IPS DF 19.7 (cell line): ENCODE results near the gene BCAS3.
"Not testable (repeated sequence)": the region's sequence is repeated elsewhere in the genome, so short reads cannot be mapped to it uniquely, and the experiment has no call there.

ENCODE experiments used
- DNase-seq: peaks from one replicate; pipeline ENCODE4 v3.0.0-alpha.2; 2013; ENCODE audit warnings: low read depth, low spot score

BCAS3 gene

GRCh38 chr17:60745544-60745943 is 67.9 kb downstream of the BCAS3 start:
- DNase-seq = no peak

- peak; percentile 28 for DNase-seq
These were observed 69.6 kb downstream of the BCAS3 start for GRCh38 chr17:60747069-60747808.

GRCh38 chr17:60748204-60748603 is 70.6 kb downstream of the BCAS3 start:
- no peak for DNase-seq

- no peak for DNase-seq
These were observed 71.4 kb downstream of the BCAS3 start for GRCh38 chr17:60749050-60749449.

GRCh38 chr17:60749708-60750107 is 72.1 kb downstream of the BCAS3 start:
- no peak for DNase-seq

DNA sequence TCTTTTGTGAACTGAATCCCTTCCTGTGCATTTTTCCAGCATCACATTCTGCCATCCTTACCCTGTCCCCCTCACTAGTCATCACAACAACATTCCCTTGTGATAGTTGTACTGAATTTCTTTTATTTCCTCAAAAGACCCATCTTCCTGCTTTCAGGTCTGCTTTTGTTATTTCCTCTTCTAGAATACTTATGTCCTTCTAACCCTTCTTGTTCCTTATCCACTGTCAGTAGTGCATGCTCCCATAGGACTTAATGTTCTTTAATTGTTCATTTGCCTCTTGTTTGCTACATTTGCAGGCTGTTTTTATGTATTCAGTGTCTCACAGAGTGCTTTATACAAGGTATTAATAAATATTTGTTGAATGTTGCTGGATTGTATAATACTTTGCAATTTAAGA is 73.0 kb downstream of the BCAS3 start:
- DNase-seq = no peak

DNA sequence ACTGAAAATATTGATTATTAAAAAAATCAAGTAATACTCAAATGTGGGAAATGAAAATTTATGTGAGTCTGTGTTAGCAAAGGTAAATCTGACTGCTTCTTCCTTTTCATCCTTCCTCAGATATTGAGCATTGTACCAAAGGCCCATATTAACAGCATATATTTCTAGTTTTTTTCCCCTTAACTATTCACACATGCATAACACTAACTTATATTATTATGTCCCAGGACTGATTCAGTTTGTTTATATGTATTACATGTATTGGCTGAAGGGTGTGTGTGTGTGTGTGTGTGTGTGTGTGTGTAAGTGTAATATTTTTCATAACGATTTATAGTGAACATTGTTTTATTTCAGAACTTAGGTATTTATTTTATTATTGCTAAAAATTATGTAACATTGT is 74.2 kb downstream of the BCAS3 start:
- DNase-seq = no peak

GRCh38 chr17:60752873-60753577 is 75.4 kb downstream of the BCAS3 start:
- no peak for DNase-seq

- DNase-seq = no peak
These were observed 76.5 kb downstream of the BCAS3 start for GRCh38 chr17:60754057-60754604.

- not testable (repeated sequence) for DNase-seq
These were observed 79.1 kb downstream of the BCAS3 start for GRCh38 chr17:60756798-60757197.

DNA sequence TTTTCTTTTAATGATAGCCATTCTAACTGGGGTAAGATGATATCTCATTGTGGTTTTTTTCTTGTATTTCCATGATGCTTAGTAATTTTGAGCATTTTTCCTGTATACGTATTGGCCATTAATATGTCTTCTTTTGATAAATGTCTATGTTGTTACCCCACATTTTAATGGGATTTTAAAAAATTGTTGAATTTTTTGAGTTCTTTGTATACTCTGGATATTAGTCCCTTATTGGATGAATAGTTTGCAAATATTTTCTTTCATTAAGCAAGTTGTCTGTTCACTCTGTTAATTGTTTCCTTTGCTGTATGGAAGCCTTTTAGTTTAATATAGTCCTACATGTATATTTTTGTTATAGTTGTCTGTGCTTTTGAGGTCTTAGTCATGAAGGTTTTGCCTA is 79.8 kb downstream of the BCAS3 start:
- DNase-seq = no peak

DNA sequence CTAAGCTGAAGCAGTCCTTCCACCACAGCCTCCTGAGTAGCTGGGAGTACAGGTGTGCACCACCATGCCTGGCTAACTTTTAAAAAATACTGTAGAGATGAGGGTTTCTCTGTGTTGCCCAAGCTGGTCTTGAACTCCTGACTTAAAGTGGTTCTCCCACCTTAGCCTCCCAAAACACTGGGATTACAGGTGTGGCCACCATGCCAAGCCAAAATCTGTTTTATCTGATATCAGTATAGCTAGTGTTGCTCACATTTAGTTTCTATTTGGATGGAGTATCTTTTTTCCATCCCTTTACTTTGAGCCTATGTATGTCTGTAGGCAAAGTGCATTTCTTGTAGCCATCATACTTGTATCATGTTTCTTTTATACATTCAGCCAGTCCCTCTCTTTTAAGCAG is 82.1 kb downstream of the BCAS3 start:
- no peak for DNase-seq

- DNase-seq = not testable (repeated sequence)
These were observed 83.7 kb downstream of the BCAS3 start for GRCh38 chr17:60761301-60761700.

- DNase-seq = no peak
These were observed 89.1 kb downstream of the BCAS3 start for GRCh38 chr17:60766778-60767190.

DNA sequence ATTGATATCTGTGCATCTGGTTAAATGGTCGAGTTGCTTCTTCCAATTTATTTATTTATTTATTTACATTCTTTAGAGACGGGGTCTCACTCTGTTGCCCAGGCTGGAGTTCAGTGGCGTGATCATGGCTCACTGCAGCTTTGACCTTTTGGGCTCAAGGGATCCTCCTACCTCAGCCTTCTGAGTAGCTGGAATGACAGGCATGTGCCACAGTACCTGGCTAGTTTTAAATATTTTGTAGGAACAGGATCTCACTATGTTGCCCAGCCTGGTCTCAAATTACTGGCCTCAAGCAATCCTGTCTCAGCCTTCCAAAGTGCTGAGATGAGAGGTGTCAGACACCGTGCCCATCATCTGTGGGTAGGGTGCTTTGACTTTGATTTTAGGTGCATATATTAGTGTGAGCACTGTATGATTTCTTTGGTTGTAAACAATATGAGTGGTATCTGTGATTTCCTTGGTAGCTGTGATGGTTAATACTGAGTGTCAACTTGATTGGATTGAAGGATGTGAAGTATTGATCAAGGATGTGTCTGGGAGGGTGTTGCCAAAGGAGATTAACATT is 90.2 kb downstream of the BCAS3 start:
- no peak for DNase-seq

- DNase-seq = no peak
These were observed 91.7 kb downstream of the BCAS3 start for GRCh38 chr17:60769327-60769726.

GRCh38 chr17:60770946-60771422 is 93.3 kb downstream of the BCAS3 start:
- no peak for DNase-seq

- DNase-seq = not testable (repeated sequence)
These were observed 94.0 kb downstream of the BCAS3 start for GRCh38 chr17:60771621-60772020.

DNA sequence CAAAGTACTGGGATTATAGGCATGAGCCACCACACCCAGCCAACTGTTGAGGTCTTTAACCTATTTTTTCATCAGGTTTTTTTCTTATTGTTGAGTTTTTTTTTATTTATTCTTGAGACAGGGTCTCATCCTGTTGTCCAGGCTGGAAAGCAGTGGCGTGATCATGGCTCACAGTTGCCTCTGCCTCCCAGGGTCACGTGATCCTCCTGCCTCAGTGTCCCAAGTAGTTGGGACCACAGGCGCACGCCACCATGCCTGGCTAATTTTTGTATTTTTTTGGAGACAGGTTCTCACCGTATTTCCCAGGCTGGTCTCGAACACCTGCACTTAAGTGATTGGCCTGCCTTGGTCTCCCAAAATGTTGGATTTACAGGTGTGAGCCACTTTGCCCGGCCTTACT is 95.9 kb downstream of the BCAS3 start:
- DNase-seq = no peak

DNA sequence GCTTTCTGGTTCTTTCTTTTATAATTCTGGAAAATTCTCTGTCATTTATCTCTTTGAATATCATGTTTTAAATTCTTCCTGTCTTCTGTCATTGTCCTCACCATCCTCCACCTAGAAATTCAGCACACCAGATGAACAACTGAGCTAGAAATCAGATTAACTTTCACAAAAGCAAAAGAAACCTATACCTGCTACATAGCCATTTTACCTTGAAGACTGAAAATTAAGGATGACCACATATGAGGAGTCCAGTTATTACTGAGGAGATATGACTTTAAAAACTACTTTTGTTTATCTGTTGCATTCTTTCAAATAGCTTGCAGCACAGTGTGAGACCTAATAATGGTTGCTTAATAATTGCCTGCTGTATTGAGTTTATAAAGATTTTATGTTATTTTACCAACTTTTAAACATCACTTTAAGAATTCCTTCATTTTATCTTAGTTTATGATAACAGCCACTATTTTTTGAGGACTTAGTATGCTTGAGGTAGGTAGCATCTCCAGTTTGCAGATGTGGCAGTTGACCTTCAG is 104.3 kb downstream of the BCAS3 start:
- no peak for DNase-seq

- DNase-seq = no peak
These were observed 105.1 kb downstream of the BCAS3 start for GRCh38 chr17:60782742-60783141.

DNA sequence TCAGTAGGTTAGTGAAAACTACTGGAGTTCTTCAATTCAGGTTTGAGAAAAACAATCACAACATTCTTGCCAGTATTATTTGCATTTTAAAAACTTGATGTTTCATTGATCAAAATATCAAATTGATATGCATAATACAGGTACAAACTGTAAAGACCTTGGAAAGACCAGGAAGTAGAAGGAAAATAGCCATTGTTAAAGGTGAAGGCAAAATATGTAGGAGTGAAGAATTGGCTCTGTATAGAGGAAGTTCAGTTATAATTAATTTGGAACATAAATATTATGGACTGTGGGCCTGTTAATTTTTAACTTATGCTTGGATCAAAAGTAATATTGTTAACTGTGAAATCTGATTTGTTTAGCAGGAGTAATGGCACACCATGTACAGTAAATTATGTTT is 112.6 kb downstream of the BCAS3 start:
- DNase-seq = no peak
